Neural progenitor cell (in vitro differentiated cells): ENCODE data around the gene PKD2L2. TPM values are rescaled to one million over a fixed set of nuclear protein-coding genes. Genes with fewer than 3 reads are reported as not detected.
"Not testable (repeated sequence)": the region's sequence is repeated elsewhere in the genome, so short reads cannot be mapped to it uniquely, and the experiment has no call there.

Source experiments
- DNase-seq: peaks from one replicate; pipeline ENCODE4 v3.0.0-alpha.2; 2016; ENCODE audit warnings: low spot score
- H2AFZ ChIP-seq: fragments of 200-600 bp; sonication (generic); replicated peaks from 2 replicates; pipeline ENCODE4 v1.6.1; 2016; ENCODE audit warnings: antibody characterized with exemption
- H3F3A ChIP-seq: fragments of 200-600 bp; sonication (generic); 2 replicates; pipeline ENCODE4 v1.6.1; 2016; ENCODE audit warnings: antibody characterized with exemption, low read depth
- H3K27ac ChIP-seq: fragments of 200-600 bp; sonication (generic); 2 replicates; pipeline ENCODE4 v1.5.1; 2016; ENCODE audit warnings: mild to moderate bottlenecking
- H3K27me3 ChIP-seq: fragments of 200-600 bp; sonication (generic); 2 replicates; pipeline ENCODE4 v1.6.1; 2016; ENCODE audit warnings: mild to moderate bottlenecking, moderate library complexity
- H3K36me3 ChIP-seq: fragments of 200-600 bp; sonication (generic); 2 replicates; pipeline ENCODE4 v1.5.1; 2016
- H3K4me1 ChIP-seq: fragments of 200-600 bp; sonication (generic); 2 replicates; pipeline ENCODE4 v1.6.1; 2016; ENCODE audit warnings: mixed run types
- H3K4me2 ChIP-seq: fragments of 200-600 bp; sonication (generic); 2 replicates; pipeline ENCODE4 v1.6.1; 2016
- H3K4me3 ChIP-seq: fragments of 200-600 bp; sonication (generic); 2 replicates; pipeline ENCODE4 v1.5.1; 2016
- H3K79me2 ChIP-seq: fragments of 200-600 bp; sonication (generic); 2 replicates; pipeline ENCODE4 v1.6.1; 2016; ENCODE audit warnings: low read depth
- H3K9ac ChIP-seq: fragments of 200-600 bp; sonication (generic); 2 replicates; pipeline ENCODE4 v1.6.1; 2016
- H3K9me3 ChIP-seq: fragments of 200-600 bp; sonication (generic); 2 replicates; pipeline ENCODE4 v1.5.1; 2016; ENCODE audit warnings: low read depth
- H4K20me1 ChIP-seq: fragments of 200-600 bp; sonication (generic); 2 replicates; pipeline ENCODE4 v1.6.1; 2016; ENCODE audit warnings: low read depth
- H3K27ac Mint-ChIP-seq: 3 replicates; pipeline ENCODE4 v1.8.0; 2021; ENCODE audit warnings: mixed read lengths
- H3K27me3 Mint-ChIP-seq: 2 replicates; pipeline ENCODE4 v1.8.0; 2022; ENCODE audit warnings: low read depth, mild to moderate bottlenecking, inconsistent platforms, moderate library complexity, mixed read lengths; ENCODE audit not compliant: insufficient read depth
- H3K36me3 Mint-ChIP-seq: 3 replicates; pipeline ENCODE4 v1.8.0; 2021; ENCODE audit warnings: mixed read lengths
- H3K4me1 Mint-ChIP-seq: 3 replicates; pipeline ENCODE4 v1.8.0; 2021; ENCODE audit warnings: mixed read lengths
- H3K4me3 Mint-ChIP-seq: 3 replicates; pipeline ENCODE4 v1.8.0; 2021; ENCODE audit warnings: mild to moderate bottlenecking, moderate library complexity, mixed read lengths
- H3K9me3 Mint-ChIP-seq: 3 replicates; pipeline ENCODE4 v1.8.0; 2020; ENCODE audit warnings: mixed read lengths
- CTCF ChIP-seq: fragments of 200-600 bp; sonication (generic); IDR thresholded peaks from 2 replicates; pipeline ENCODE4 v1.5.1; 2017; ENCODE audit warnings: antibody characterized with exemption, mild to moderate bottlenecking
- EZH2 ChIP-seq: fragments of 200-600 bp; sonication (generic); IDR thresholded peaks from 2 replicates; pipeline ENCODE4 v1.6.1; 2017; ENCODE audit warnings: antibody characterized with exemption, mild to moderate bottlenecking, moderate library complexity
- EZH2phosphoT487 ChIP-seq: fragments of 200-600 bp; sonication (generic); IDR thresholded peaks from 2 replicates; pipeline ENCODE4 v1.6.1; 2017; ENCODE audit warnings: antibody characterized with exemption
- total RNA-seq: library from RNA; depleted of rRNA; stranded (reverse); fragments of >200 nt; gene quantifications from 2 replicates; pipeline ENCODE4 v1.2.3, GENCODE V29; 2015; ENCODE audit warnings: low replicate concordance

The PKD2L2 gene
- total RNA-seq, 1 donor from 2014 or later: not detected

GRCh38 chr5:137939331-137939730 is 50.1 kb downstream of the PKD2L2 start:
- H3F3A ChIP-seq: no peaks in the 10 kb centered on the region
- H4K20me1 ChIP-seq: no peaks in the 10 kb centered on the region

GRCh38 chr5:137944280-137944679 is 55.0 kb downstream of the PKD2L2 start:
- H3K27ac ChIP-seq, H3K9me3 ChIP-seq, H3K9ac ChIP-seq, H3K79me2 ChIP-seq, H3K27me3 Mint-ChIP-seq, H3K9me3 Mint-ChIP-seq, H3K4me3 Mint-ChIP-seq, H3F3A ChIP-seq, DNase-seq, H3K4me1 Mint-ChIP-seq, H3K4me2 ChIP-seq, H2AFZ ChIP-seq, H3K27ac Mint-ChIP-seq, H3K4me1 ChIP-seq, H3K4me3 ChIP-seq, H3K27me3 ChIP-seq, H4K20me1 ChIP-seq: not testable (repeated sequence)
- peaks cover 24% of the 10 kb centered on the region for H3K36me3 ChIP-seq
- H3K36me3 Mint-ChIP-seq: peaks cover 62% of the 10 kb centered on the region

More at GRCh38 chr5:137939331-137939730, 50.1 kb downstream of the PKD2L2 start:
- Histone ChIP-seq H3K9me3 (no peaks in the 10 kb centered on the region), H3K79me2 (no peaks in the 10 kb centered on the region), H3K4me2 (no peak overlapping the region), H3K27ac (no peak overlapping the region), H3K4me1 (no peaks in the 10 kb centered on the region), H3K9ac (no peak overlapping the region), H3K27me3 (no peaks in the 10 kb centered on the region), H2AFZ (no peak overlapping the region), H3K36me3 (peaks cover 32% of the 10 kb centered on the region), H3K4me3 (no peak overlapping the region)
- Mint-ChIP-seq H3K4me3 (no peak overlapping the region), H3K27me3 (no peaks in the 10 kb centered on the region), H3K4me1 (no peaks in the 10 kb centered on the region), H3K36me3 (peaks cover 52% of the 10 kb centered on the region), H3K9me3 (no peaks in the 10 kb centered on the region), H3K27ac (no peak overlapping the region)
- no peak for DNase-seq
- TF ChIP-seq CTCF (no peak), EZH2 (no peak), EZH2phosphoT487 (no peak)

GRCh38 chr5:137945825-137946224 is 56.6 kb downstream of the PKD2L2 start:
- no peaks in the 10 kb centered on the region for H3K79me2 ChIP-seq
- no peak overlapping the region for H3K4me3 Mint-ChIP-seq
- no peaks in the 10 kb centered on the region for H3K9me3 ChIP-seq
- H3K4me1 Mint-ChIP-seq: no peaks in the 10 kb centered on the region
- H2AFZ ChIP-seq: no peak overlapping the region
- H4K20me1 ChIP-seq: no peaks in the 10 kb centered on the region
- no peak for TF ChIP-seq EZH2phosphoT487
- TF ChIP-seq CTCF: no peak
- TF ChIP-seq EZH2: no peak
- H3K9me3 Mint-ChIP-seq: no peaks in the 10 kb centered on the region
- no peak overlapping the region for H3K27ac ChIP-seq
- no peak for DNase-seq
- no peak overlapping the region for H3K4me3 ChIP-seq
- H3K4me1 ChIP-seq: no peaks in the 10 kb centered on the region
- H3K9ac ChIP-seq: no peak overlapping the region
- H3K27ac Mint-ChIP-seq: no peak overlapping the region
- H3K27me3 ChIP-seq: no peaks in the 10 kb centered on the region
- peaks cover 62% of the 10 kb centered on the region for H3K36me3 Mint-ChIP-seq
- no peaks in the 10 kb centered on the region for H3K27me3 Mint-ChIP-seq
- no peak overlapping the region for H3K4me2 ChIP-seq
- no peaks in the 10 kb centered on the region for H3F3A ChIP-seq
- H3K36me3 ChIP-seq: peaks cover 16% of the 10 kb centered on the region

- Histone ChIP-seq H3K9ac (no peak overlapping the region), H3K36me3 (peaks cover 19% of the 10 kb centered on the region), H3K27me3 (no peaks in the 10 kb centered on the region), H4K20me1 (no peaks in the 10 kb centered on the region), H3K4me2 (no peak overlapping the region), H3K4me3 (no peak overlapping the region), H3K9me3 (no peaks in the 10 kb centered on the region), H3K79me2 (no peaks in the 10 kb centered on the region), H3F3A (no peaks in the 10 kb centered on the region), H3K4me1 (no peaks in the 10 kb centered on the region), H3K27ac (no peak overlapping the region), H2AFZ (no peak overlapping the region)
- no peak for DNase-seq
- peaks cover 18% of the 10 kb centered on the region for H3K36me3 Mint-ChIP-seq
- no peak overlapping the region for H3K4me3 Mint-ChIP-seq
- no peak for TF ChIP-seq CTCF
- no peak for TF ChIP-seq EZH2
- TF ChIP-seq EZH2phosphoT487: no peak
- H3K27me3 Mint-ChIP-seq: peaks cover 2% of the 10 kb centered on the region
- H3K27ac Mint-ChIP-seq: no peak overlapping the region
- no peaks in the 10 kb centered on the region for H3K9me3 Mint-ChIP-seq
- H3K4me1 Mint-ChIP-seq: no peaks in the 10 kb centered on the region
Observed at GRCh38 chr5:137954131-137954879, 65.0 kb downstream of the PKD2L2 start.
